A673 (cell line): ENCODE data around the gene VPS16.

Experiments
- CTCF ChIP-seq: fragments of 300-800, 200-600 bp; sonication (generic); conservative IDR thresholded peaks from 2 replicates; pipeline ENCODE4 v1.5.1; 2017; ENCODE audit warnings: low read depth, mild to moderate bottlenecking, antibody characterized with exemption, low read length, moderate library complexity, mixed read lengths
- EZH2 ChIP-seq: fragments of 200-600 bp; sonication (generic); IDR thresholded peaks from 2 replicates; pipeline ENCODE4 v1.6.1; 2017; ENCODE audit warnings: borderline replicate concordance, low read depth, mild to moderate bottlenecking, mixed read lengths, antibody characterized with exemption, low read length; ENCODE audit not compliant: poor library complexity, severe bottlenecking

- no peak for TF ChIP-seq CTCF
- no peak for TF ChIP-seq EZH2
Observed at GRCh38 chr20:2840138-2840966, at the start of gene VPS16, which contains the start of gene PCED1A.
